Measurements from ENCODE around the gene UBE2H. TPM values are rescaled to one million over a fixed set of nuclear protein-coding genes. Genes with fewer than 3 reads are reported as not detected.

UBE2H gene
- total RNA-seq, 1 donor from 2014 or later = 80.7 TPM

GRCh38 chr7:129952086-129952652 is 591 bp downstream of the UBE2H start:
- no peak for DNase-seq (ENCODE audit: extremely low spot score, unreplicated experiment)
- H3K27ac Mint-ChIP-seq = no peak overlapping the region
- H3K36me3 Mint-ChIP-seq = no peaks in the 10 kb centered on the region
- no peak overlapping the region for H3K4me3 Mint-ChIP-seq
- H3K27me3 Mint-ChIP-seq = no peaks in the 10 kb centered on the region
- peaks cover 13% of the 10 kb centered on the region for H3K4me1 Mint-ChIP-seq (ENCODE audit: unreplicated experiment)
- no peaks in the 10 kb centered on the region for H3K9me3 Mint-ChIP-seq
- TF ChIP-seq CTCF (conservative IDR thresholded peaks at IDR 0.05) = no peak

DNA sequence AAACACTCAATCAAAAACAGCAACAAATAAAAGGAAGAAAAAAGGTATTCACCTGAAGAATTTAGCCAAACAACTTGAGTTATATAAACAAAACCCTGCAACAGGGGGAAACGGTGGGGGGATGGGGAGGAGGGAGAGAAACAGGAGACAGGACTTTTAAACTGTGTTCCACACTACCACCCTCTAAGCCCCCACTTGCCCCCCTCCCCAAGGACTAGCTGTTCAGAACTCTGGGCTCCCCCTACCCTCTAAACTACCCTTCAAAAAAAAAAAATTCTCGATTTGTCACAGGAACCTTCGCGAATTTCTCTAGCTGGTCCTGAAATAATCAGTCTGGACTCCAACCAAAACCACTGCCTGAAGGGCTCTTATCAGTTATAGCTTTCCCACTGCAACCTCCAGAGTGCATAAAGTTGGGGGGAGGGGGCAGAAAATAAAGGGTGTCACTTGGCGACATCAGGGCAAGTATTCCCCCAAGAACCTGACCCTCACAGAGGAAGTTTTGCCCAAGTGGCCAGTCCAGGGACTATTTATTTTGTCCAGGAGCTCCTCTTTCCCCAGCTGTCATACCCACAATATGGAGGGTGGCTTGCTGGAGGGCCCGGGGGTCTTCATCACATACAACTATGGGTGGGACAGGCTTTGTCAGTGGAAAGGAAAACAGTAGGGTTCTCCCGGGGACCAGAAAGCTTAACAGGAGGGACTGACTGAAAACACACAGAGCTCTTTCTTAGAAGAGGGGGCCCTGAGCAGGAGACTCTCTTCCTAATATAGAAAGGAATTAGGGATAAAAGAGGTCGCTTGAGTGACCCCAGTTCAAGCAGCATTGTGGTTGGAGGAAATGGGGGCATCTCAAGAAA is 1.3 kb downstream of the UBE2H start:
- no peak for TF ChIP-seq CTCF (conservative IDR thresholded peaks at IDR 0.05)
- no peak overlapping the region for H3K4me3 Mint-ChIP-seq
- H3K4me1 Mint-ChIP-seq (ENCODE audit: unreplicated experiment) = peaks cover 20% of the 10 kb centered on the region
- peaks cover 3% of the 10 kb centered on the region for H3K36me3 Mint-ChIP-seq
- DNase-seq (ENCODE audit: extremely low spot score, unreplicated experiment) = no peak
- H3K27ac Mint-ChIP-seq = no peak overlapping the region
- no peaks in the 10 kb centered on the region for H3K9me3 Mint-ChIP-seq
- no peaks in the 10 kb centered on the region for H3K27me3 Mint-ChIP-seq

- TF ChIP-seq CTCF (conservative IDR thresholded peaks at IDR 0.05) = no peak
- no peaks in the 10 kb centered on the region for H3K27me3 Mint-ChIP-seq
- no peak overlapping the region for H3K27ac Mint-ChIP-seq
- H3K4me3 Mint-ChIP-seq = no peak overlapping the region
- no peaks in the 10 kb centered on the region for H3K9me3 Mint-ChIP-seq
- H3K36me3 Mint-ChIP-seq = peaks cover 4% of the 10 kb centered on the region
- H3K4me1 Mint-ChIP-seq (ENCODE audit: unreplicated experiment) = peaks cover 20% of the 10 kb centered on the region
- DNase-seq (ENCODE audit: extremely low spot score, unreplicated experiment) = no peak
Observed at GRCh38 chr7:129950933-129951225, 1.9 kb downstream of the UBE2H start.

DNA sequence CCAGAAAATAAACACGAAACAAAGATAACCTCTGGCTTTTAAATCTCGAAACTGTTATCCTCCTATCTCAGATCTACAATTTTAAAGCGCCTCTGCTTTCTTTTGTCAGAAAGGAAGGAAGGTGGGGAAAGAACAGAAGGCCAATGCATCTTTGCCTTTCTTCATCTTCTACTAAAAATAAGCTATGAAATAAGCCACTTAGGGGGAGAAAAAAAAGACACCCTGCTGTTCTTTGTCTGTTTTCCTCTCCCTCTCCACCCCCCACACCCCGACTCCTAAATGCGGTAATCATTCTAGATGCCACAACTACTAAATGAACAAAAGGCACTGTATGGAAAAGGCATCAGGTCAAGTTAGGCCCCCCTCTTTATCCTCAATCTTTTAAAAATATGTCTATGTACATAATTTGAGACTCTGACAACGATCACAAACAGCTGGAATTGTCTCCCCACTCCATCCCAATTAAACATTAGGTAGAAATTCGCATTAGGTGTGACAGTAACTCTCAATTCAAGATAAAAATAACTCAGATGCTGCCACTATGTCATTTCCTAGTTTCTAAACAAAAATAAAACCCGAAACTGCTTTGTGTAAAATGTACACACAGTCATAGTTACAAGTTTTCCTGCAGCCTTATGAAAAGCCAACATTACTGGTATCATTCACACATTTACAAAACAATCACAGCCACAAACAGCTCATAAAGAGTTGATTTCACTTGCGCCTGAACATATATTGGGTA is 2.4 kb downstream of the UBE2H start:
- Mint-ChIP-seq H3K27me3 (no peaks in the 10 kb centered on the region), H3K27ac (no peak overlapping the region), H3K4me1 (ENCODE audit: unreplicated experiment) (peaks cover 15% of the 10 kb centered on the region), H3K4me3 (no peak overlapping the region), H3K36me3 (peaks cover 5% of the 10 kb centered on the region), H3K9me3 (no peaks in the 10 kb centered on the region)
- DNase-seq (ENCODE audit: extremely low spot score, unreplicated experiment) = no peak
- no peak for TF ChIP-seq CTCF (conservative IDR thresholded peaks at IDR 0.05)

DNA sequence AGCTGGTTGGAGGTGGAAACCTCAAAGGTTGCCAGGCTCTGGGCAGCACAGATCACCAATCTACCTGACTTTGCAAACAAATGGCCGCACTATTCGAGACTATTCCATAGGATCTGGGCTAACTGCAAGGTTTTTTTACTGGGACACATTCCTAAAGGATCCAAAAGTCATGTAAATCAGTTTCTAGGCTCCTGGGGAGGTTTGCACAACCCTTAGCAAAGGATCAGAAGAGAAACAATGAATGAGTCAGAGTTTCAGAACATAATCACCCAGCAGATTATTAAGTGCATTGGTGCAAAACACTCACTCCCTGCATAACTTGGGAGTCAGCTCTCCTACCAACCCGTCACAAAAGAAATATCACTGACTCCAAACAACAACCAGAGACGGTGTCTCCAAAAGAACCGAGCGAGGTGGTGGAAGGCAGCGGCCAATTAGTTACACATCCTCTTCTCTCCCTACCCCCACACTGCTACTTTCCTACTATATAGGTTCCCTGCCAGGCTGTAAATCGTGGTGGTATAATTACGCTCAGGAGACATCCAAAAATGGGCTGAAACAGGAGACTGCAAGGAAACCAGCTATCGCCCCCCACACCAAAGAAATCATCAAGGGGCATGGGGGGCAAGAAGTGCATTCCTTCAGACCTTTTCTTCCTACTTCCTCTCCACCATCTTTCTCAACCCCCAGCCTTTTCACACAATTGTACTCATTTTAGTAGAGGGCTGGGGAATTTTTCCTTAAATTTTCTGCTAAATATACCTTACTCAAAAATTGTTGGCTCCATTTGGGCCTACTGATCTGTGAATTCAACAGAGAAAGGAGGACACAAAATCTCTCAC is 3.2 kb downstream of the UBE2H start:
- no peak for TF ChIP-seq CTCF (conservative IDR thresholded peaks at IDR 0.05)
- DNase-seq (ENCODE audit: extremely low spot score, unreplicated experiment) = no peak

More for the DNA sequence above, 3.2 kb downstream of the UBE2H start:
- Mint-ChIP-seq H3K4me1 (ENCODE audit: unreplicated experiment) (peaks cover 15% of the 10 kb centered on the region), H3K36me3 (peaks cover 14% of the 10 kb centered on the region), H3K27ac (no peak overlapping the region), H3K27me3 (no peaks in the 10 kb centered on the region), H3K4me3 (no peak overlapping the region), H3K9me3 (peaks cover 8% of the 10 kb centered on the region)
